Left ventricle myocardium inferior (tissue), 1 donor: ENCODE measurements around the gene MMP28. TPM values are rescaled to one million over a fixed set of nuclear protein-coding genes. Genes with fewer than 3 reads are reported as not detected.

Source experiments
- DNase-seq: peaks from one replicate; pipeline ENCODE4 v3.0.0-alpha.2; 2020
- H3K27ac ChIP-seq: fragments of 200-600 bp; replicated peaks from 2 replicates; pipeline ENCODE4 v1.8.0; 2021
- H3K27me3 ChIP-seq: fragments of 200-600 bp; 2 replicates; pipeline ENCODE4 v1.8.0; 2021; ENCODE audit warnings: low read depth
- H3K36me3 ChIP-seq: fragments of 200-600 bp; 2 replicates; pipeline ENCODE4 v1.8.0; 2021
- H3K4me1 ChIP-seq: fragments of 200-600 bp; 2 replicates; pipeline ENCODE4 v1.8.0; 2021
- H3K4me3 ChIP-seq: fragments of 200-600 bp; 2 replicates; pipeline ENCODE4 v1.8.0; 2021; ENCODE audit warnings: mild to moderate bottlenecking, moderate library complexity
- H3K9me3 ChIP-seq: fragments of 200-600 bp; replicated peaks from 2 replicates; pipeline ENCODE4 v1.8.0; 2021
- intact Hi-C: fragments of 100-400 bp; cut with micrococcal nuclease; formaldehyde crosslinking; loops from one replicate; pipeline ENCODE4 v1.11.0; 2022
- total RNA-seq: library from RNA; stranded (reverse); fragmentation: NEBNext Ultra II Directional; extraction: Animal tissue kit (Norgen Biotek cat#: 25700); gene quantifications from one replicate; pipeline ENCODE4 v1.2.1, GENCODE V29; 2021
- TF ChIP-seq, protein P1 (sequence below): fragments of 200-600 bp; IDR thresholded peaks from 2 replicates; pipeline ENCODE4 v1.8.0; 2021; ENCODE audit warnings: antibody characterized with exemption, mild to moderate bottlenecking, borderline replicate concordance
- donor health status: DM: no; HTN: yes; CAD: no; lungs with severe emphysema.

Gene MMP28
- total RNA-seq, 1 donor from 2014 or later, result 3.0 TPM

- no peak overlapping the region for H3K27ac ChIP-seq
- TF ChIP-seq, protein P1, sequence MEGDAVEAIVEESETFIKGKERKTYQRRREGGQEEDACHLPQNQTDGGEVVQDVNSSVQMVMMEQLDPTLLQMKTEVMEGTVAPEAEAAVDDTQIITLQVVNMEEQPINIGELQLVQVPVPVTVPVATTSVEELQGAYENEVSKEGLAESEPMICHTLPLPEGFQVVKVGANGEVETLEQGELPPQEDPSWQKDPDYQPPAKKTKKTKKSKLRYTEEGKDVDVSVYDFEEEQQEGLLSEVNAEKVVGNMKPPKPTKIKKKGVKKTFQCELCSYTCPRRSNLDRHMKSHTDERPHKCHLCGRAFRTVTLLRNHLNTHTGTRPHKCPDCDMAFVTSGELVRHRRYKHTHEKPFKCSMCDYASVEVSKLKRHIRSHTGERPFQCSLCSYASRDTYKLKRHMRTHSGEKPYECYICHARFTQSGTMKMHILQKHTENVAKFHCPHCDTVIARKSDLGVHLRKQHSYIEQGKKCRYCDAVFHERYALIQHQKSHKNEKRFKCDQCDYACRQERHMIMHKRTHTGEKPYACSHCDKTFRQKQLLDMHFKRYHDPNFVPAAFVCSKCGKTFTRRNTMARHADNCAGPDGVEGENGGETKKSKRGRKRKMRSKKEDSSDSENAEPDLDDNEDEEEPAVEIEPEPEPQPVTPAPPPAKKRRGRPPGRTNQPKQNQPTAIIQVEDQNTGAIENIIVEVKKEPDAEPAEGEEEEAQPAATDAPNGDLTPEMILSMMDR, result no peak
- peaks cover 9% of the 10 kb centered on the region for H3K27me3 ChIP-seq
- no peak for DNase-seq
- H3K4me3 ChIP-seq, result no peak overlapping the region
- intact Hi-C loops, result no loop called here
- H3K36me3 ChIP-seq, result no peaks in the 10 kb centered on the region
- H3K4me1 ChIP-seq, result peaks cover 16% of the 10 kb centered on the region
- H3K9me3 ChIP-seq, result no peaks in the 10 kb centered on the region
Measured at GRCh38 chr17:35736236-35736635, 59.2 kb downstream of the MMP28 start.

GRCh38 chr17:35735036-35735805 lies 60.2 kb downstream of the MMP28 start:
- intact Hi-C loops, result no loop called here
- H3K9me3 ChIP-seq, result no peaks in the 10 kb centered on the region
- TF ChIP-seq, protein P1, result no peak
- H3K27me3 ChIP-seq, result no peaks in the 10 kb centered on the region
- H3K4me3 ChIP-seq, result no peak overlapping the region
- no peak for DNase-seq
- H3K36me3 ChIP-seq, result no peaks in the 10 kb centered on the region
- H3K4me1 ChIP-seq, result peaks cover 21% of the 10 kb centered on the region
- no peak overlapping the region for H3K27ac ChIP-seq

- Histone ChIP-seq H3K9me3 (no peaks in the 10 kb centered on the region), H3K4me1 (peaks cover 21% of the 10 kb centered on the region), H3K36me3 (no peaks in the 10 kb centered on the region), H3K27ac (no peak overlapping the region), H3K4me3 (no peak overlapping the region), H3K27me3 (no peaks in the 10 kb centered on the region)
- DNase-seq, result no peak
- TF ChIP-seq, protein P1, result no peak
- intact Hi-C loops, result no loop called here
Measured at GRCh38 chr17:35734396-35734795, 61.0 kb downstream of the MMP28 start.

DNA sequence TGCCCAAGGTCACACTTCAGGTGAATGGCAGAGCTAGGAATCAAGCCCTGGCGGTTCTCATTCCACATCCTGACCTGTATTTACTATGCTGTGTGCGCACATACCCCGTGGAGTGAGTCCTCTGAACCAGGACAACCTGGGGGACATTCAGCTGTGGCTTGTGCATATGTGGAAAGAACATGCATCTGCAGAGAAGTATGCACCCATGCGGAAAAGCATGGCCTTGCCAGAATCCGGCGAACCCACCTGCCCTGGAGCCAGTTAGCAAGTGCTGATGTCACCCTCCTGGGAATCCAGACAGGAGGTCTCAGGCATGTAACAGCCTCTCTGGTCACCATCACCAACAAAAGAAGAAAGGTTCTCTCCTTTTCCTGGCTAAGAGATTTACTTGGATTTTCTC lies 62.1 kb downstream of the MMP28 start:
- no peaks in the 10 kb centered on the region for H3K36me3 ChIP-seq
- H3K27ac ChIP-seq, result no peak overlapping the region
- no peak overlapping the region for H3K4me3 ChIP-seq
- H3K27me3 ChIP-seq, result no peaks in the 10 kb centered on the region
- peaks cover 21% of the 10 kb centered on the region for H3K4me1 ChIP-seq
- TF ChIP-seq, protein P1, result no peak
- no peaks in the 10 kb centered on the region for H3K9me3 ChIP-seq
- intact Hi-C loops, result no loop called here
- DNase-seq, result no peak

DNA sequence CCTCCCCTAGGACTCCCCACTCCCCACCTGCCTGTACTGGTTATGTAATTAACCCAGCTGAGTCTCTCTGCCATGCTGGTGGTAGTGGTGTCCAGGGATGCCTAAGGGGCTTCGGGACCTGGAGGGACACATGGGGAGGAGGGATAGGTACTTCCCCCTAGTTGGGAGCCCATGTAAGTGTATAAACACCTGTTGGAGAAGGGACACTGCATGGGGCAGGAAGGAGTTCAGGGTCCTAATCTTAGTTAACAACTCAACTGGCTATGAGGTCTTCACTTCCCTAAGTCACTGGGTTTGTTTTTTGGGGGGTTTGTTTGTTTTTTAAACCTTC lies 62.7 kb downstream of the MMP28 start:
- DNase-seq, result no peak
- no peaks in the 10 kb centered on the region for H3K27me3 ChIP-seq
- TF ChIP-seq, protein P1, result no peak
- H3K9me3 ChIP-seq, result no peaks in the 10 kb centered on the region
- peaks cover 21% of the 10 kb centered on the region for H3K4me1 ChIP-seq
- intact Hi-C loops, result no loop called here
- no peaks in the 10 kb centered on the region for H3K36me3 ChIP-seq
- peak overlapping the region; percentile 77 for H3K4me3 ChIP-seq
- no peak overlapping the region for H3K27ac ChIP-seq
